Fibroblast of gingiva (primary cell): ENCODE measurements around the gene CTDP1.
"Not testable (repeated sequence)": the region's sequence is repeated elsewhere in the genome, so short reads cannot be mapped to it uniquely, and the experiment has no call there.

ENCODE experiments used
- DNase-seq: peaks from one replicate; pipeline ENCODE4 v3.0.0-alpha.2; 2011; ENCODE audit warnings: low read depth

CTDP1 gene

DNA sequence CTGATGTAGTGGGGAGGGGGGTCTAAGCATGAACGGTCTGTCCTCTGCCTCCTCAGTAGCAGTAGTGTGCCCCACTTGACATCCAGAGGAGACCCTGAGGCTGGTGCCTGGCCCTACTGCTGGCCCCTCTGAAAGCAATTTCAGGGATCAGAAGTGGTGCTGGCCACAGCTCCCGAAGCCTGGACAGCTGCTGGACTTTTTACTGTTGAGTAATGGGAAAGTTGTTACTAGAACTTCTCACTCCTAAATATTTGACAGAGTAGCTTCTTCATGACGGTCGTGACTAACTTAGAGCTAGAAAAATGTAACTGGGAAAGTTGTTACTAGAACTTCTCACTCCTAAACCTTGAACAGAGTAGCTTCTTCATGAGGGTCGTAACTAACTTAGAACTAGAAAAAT is 23.3 kb downstream of the CTDP1 start:
- DNase-seq: no peak

DNA sequence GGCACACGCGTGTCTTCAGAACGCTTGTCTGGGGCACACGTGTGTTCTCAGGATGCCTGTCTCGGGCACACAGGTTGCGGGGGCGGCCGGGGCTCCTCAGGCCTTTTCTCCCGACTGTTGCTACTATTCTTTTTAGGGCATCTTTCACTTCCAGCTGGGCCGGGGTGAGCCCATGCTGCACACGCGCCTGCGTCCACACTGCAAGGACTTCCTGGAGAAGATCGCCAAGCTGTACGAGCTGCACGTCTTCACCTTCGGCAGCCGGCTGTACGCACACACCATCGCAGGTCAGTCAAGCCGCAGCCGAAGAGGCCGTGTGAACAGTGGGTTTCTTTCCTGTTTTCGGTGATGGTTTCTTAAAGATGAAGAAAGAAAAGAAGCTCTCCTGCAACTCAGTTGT is 25.0 kb downstream of the CTDP1 start:
- DNase-seq: no peak

GRCh38 chr18:79705272-79705671 is 25.7 kb downstream of the CTDP1 start:
- DNase-seq: no peak

DNA sequence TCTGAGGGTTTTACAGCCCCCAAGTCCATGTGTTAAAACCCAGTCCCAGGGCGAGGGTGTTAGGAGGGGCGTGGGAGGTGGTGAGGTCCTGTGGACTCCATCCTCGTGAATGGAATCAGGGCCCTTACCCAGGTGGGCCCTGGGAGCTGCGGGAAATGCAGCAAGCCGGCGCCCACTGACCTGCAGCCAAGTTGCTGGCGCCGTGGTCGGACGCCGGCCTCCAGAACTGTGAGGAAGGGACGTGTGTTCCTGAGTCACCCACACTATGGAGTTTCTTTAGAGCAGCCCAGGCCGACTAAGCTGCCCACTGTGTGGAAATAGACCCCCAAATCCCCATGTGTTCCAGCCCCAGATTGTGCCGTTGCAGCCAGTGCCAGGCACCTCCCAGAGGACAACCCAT is 26.4 kb downstream of the CTDP1 start:
- DNase-seq: no peak

DNA sequence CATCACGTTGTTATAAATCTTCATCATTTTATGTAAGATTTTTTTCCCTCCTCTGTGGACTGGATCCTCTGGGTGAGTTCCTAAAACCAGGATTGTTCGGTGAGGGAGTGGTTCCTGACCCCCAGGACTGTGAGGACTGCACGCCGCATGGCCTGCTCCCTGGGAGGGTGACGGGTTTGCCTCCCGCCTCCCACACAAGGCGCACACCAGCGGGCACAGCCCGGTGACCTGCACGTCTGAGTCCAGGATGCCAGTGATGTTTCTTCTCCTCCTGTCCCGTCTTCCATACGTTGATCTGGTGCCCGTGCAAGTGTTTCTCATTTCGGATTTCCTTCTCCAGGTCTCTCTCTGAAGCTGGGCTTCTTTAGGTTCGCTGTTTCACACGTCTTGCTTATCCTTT is 27.1 kb downstream of the CTDP1 start:
- no peak for DNase-seq

GRCh38 chr18:79707239-79707638 is 27.6 kb downstream of the CTDP1 start:
- DNase-seq: no peak

DNA sequence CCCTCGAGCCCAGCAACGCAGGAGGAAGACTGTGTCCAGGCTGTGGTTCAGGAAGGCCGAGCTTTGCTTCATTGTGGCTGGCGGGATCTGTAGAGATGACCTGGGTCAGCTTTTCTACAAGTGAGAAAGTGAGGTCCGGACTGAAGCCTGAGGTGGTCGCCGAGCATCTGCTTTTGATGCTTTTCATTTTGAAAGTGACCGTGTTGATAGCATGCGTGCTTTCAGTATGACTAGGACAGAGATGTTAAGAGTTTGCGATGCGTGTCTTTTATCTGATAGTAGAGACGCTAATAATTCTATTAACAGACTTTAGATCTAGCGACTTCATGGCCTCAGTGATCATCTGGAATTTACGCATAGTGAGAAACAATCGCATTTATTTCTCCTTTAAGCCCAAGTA is 28.1 kb downstream of the CTDP1 start:
- DNase-seq: no peak

DNA sequence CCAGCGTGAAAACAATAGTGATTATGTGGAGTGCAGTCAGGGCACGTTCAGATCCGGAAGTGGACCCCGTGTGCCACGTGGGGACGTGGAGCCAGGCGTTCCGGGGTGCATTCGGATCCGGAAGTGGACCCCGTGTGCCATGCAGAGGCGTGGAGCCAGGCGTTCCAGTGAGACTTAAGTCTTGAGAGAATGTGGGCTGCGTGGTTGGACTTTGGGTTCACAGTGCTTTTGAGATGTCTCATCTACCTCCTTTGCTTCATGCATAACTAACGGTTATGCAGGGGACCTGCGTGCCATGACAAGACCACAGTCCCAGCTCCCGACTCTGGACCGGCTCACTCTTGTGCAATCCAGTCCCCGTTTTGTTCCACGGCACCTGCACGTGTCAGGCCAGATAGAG is 28.8 kb downstream of the CTDP1 start:
- no peak for DNase-seq

- no peak for DNase-seq
Measured at GRCh38 chr18:79712206-79712857, 32.7 kb downstream of the CTDP1 start.

- DNase-seq: no peak
Measured at GRCh38 chr18:79713341-79713740, 33.7 kb downstream of the CTDP1 start.

- DNase-seq: no peak
Measured at GRCh38 chr18:79714531-79715240, 35.1 kb downstream of the CTDP1 start.

DNA sequence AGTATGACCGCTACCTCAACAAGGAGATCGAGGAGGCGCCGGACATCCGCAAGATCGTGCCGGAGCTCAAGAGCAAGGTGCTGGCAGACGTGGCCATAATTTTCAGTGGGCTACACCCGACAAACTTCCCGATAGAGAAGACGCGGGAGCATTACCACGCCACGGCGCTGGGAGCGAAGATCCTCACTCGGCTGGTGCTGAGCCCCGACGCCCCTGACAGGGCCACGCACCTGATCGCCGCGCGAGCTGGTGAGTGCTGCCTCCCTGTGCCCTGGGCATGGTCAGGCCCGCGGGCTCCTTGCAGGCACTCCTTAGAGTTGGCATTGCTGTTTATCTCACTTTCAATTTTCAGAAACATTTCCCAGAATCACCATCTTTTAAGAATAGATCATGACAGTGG is 35.7 kb downstream of the CTDP1 start:
- DNase-seq: no peak

- DNase-seq: no peak
Measured at GRCh38 chr18:79717059-79717458, 37.5 kb downstream of the CTDP1 start.

DNA sequence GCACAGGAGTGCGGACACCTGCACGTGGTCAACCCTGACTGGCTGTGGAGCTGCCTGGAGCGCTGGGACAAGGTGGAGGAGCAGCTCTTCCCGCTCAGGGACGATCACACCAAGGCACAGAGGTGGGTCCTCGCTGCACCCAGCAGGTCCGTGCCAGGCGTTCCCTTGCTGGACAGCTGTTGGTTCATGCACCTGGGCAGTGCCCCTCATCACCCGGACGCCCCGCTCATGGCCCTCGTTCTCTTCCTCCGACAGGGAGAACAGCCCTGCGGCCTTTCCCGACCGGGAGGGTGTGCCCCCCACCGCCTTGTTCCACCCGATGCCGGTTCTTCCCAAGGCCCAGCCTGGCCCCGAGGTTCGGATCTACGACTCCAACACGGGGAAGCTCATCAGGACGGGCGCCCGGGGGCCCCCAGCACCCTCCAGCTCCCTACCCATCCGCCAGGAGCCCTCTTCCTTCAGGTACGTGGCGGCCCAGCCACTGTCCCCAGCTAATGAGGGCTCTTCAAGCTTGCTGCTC is 38.0 kb downstream of the CTDP1 start:
- no peak for DNase-seq

DNA sequence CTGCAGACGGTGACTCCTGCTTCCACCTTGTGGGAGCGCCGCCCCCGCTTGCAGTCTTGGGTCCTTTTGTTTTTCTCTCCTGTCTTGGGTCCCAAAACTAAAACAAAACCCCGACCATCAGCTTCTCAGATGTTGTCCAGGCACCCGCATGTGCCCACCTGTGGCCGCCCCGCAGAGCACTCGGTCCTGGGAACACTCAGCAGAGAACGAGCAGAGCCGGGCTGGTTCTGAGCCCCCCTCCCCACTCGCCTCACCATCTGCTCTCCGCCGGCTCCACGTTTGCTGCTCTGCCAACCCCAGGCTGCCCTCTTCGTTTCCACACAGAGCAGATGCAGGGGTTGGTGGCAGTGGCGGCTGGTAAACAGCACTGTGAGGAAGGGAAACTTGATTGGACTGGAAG is 38.5 kb downstream of the CTDP1 start:
- DNase-seq: no peak

DNA sequence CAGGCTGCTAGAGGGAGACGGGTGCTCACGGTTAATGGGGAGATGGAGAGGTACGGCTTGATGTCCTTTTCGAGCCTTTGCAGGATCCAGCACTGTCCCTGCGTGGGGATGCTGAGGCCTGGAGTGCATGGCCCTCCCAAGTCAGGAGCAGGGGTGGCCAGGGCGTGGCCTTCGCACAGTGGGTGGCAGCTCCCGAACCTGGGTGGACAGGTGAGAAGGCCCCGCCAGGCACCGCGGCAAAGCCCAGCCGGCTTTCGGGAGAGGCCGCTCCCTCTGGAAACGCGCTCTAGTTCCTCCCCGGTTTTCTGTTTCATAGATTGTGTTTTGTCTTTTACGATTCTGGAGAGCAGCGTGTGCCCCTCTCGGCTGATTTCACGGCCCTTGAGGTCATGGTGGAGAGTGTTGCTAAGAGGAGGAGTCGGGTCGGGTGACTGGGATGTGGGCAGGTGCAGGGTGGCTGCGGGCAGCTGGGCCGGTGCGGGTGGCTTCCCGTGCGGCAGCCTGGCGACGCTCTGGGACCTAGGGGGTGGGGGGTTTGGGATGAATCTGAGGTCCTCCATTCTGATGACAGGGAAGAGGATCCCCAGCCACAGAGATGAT is 39.4 kb downstream of the CTDP1 start:
- DNase-seq: no peak

DNA sequence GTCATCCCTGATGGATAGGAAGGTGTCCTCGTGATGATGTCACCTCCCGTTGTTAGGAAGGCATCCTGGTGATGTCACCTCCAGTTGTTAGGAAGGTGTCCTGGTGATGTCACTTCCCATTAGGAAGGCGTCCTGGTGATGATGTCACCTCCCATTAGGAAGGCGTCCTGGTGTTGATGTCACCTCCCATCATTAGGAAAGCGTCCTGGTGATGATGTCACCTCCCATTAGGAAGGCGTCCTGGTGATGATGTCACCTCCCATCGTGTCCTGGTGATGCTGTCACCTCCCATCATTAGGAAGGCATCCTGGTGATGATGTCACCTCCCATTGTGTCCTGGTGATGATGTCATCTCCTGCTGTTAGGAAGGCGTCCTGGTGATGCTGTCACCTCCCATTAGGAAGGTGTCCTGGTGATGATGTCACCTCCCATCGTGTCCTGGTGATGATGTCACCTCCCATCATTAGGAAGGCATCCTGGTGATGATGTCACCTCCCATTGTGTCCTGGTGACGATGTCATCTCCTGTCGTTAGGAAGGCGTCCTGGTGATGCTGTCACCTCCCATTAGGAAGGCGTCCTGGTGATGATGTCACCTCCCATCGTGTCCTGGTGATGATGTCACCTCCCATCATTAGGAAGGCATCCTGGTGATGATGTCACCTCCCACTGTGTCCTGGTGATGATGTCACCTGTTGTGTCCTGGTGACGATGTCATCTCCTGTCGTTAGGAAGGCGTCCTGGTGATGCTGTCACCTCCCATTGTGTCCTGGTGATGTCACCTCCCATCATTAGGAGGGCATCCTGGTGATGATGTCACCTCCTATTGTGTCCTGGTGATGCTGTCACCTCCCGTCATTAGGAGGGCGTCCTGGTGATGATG is 40.1 kb downstream of the CTDP1 start:
- DNase-seq: not testable (repeated sequence)

DNA sequence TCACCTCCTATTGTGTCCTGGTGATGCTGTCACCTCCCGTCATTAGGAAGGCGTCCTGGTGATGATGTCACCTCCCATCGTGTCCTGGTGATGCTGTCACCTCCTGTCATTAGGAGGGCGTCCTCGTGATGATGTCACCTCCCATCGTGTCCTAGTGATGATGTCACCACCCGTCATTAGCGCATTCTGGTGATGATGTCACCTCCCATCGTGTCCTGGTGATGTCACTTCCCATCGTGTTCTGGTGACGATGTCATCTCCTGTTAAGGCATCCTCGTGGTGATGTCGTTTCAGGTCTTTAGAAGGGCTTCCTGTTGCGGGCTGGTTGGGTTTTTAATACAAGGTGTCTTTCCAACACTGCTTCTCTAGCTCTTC is 40.7 kb downstream of the CTDP1 start:
- no peak for DNase-seq

- DNase-seq: no peak
Measured at GRCh38 chr18:79723036-79723435, 43.4 kb downstream of the CTDP1 start.

- no peak for DNase-seq
Measured at GRCh38 chr18:79723628-79724027, 44.0 kb downstream of the CTDP1 start.

DNA sequence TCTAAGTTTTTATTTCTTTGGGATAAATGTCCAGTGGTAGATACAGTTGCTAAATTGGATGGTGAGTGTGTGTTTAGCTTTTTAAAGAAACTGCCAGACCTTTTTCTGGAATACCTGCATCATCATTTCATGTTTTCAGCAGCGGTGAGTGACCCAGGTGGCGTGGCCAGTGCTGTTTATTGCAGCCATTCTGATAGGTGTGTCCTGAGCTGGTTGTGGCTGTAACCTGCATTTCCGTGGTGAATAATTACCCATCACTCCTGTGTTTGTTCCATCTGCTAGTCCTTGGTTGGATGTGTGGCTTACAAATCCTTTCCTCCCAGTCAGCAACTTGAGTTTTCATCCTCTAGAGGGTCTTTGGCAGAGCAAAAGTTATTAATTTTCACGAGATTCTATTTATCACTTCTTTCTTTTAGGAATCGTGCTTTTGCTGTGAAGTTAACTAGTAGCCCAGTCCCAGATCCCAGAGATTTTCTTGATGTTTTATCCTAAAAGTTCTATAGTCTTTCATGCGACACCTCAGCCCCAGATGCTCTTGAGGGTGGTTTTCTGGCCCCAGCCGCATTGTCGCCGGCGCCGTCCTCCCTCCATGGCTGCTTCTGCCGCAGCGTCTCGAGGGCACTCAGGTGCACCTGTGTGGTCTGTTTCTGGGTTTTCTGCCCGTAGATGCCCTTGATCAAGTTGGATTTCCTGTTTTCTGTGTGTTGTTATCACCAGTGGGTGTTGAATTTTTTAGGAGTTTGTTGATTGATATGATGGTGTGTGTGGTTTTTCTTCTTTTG is 44.9 kb downstream of the CTDP1 start:
- no peak for DNase-seq

DNA sequence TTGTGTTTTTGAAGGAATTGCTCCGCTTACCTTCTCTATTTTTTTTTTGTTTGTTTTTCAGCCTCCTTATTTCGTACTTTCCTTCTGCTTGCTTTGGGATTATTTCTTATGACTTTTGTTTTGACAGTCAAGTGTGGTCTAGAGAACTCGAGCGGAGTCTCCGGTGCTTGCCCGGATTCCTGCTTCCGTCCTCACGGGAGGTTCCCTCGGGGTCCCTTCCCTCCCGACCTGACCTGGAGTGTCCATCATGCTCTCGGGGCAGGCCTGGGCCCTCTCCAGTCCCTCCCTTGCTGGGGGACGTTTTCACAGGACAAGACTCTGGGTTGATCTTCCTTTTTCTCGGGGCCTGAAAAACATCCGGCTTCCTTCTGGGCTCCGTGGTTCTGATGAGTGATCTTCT is 45.9 kb downstream of the CTDP1 start:
- no peak for DNase-seq
